HG03565 (cell line): ENCODE data around the gene SCGB1C1.
A peak's percentile ranks its signal among the peaks of the same experiment; 100 is the strongest.
"Not testable (repeated sequence)": the region's sequence is repeated elsewhere in the genome, so short reads cannot be mapped to it uniquely, and the experiment has no call there.

Source experiments
- ATAC-seq: cut with Tn5 transposase; IDR thresholded peaks from one replicate; pipeline ENCODE4 v1.9.1; 2021; ENCODE audit warnings: mild to moderate bottlenecking, moderate library complexity; ENCODE audit not compliant: unreplicated experiment

Gene SCGB1C1

GRCh38 chr11:192674-193128, at the start of gene SCGB1C1:
Gene SCGB1C1, plus strand, starts transcription at chr11:193078. Its CDS starts 22 bp downstream, at chr11:193100.
- ATAC-seq, result not testable (repeated sequence)

- ATAC-seq, result not testable (repeated sequence)
Observed at GRCh38 chr11:180242-180641, 12.6 kb upstream of the SCGB1C1 start.

GRCh38 chr11:189200-189783, 3.6 kb upstream of the SCGB1C1 start:
- ATAC-seq, result not testable (repeated sequence)

DNA sequence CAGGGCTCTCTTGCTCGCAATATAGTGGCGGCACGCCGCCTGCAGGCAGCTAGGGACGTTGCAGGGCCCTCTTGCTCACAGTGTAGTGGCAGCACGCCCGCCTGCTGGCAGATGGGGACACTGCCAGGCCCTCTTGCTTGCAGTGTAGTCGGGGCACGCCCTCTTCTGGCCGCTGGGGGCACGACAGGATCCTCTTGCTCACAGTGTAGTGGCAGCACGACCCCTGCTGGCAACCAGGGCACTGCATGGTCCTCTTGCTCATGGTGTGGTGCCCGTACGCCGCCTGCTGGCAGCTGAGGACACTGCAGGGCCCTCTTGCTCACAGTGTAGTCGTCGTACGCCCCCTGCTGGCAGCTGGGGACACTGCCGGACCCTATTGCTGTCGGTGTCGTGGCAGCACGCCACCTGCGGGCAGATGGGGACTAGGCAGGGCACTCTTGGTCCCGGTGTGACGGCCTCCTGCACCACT, 3.0 kb upstream of the SCGB1C1 start:
- peak; percentile 70 for ATAC-seq

DNA sequence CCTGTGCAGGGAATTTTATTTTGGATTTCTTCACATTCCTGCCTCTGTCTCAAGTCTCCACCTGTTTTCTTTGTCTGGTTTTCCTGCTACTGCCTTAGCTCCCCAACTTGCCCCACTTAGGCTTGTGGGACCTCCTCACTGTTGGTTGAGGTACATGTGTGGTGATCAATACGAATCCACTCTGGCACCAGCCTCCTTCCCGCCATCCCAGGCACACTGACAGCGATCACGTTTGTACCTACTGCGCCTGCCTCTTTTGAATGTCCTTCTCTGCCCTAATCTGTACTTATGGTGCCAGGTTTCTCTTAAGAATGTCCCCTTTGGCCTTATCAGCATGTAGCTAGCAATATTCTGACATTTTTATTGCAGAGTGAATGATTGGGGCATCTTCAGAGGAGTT, 2.3 kb upstream of the SCGB1C1 start:
- not testable (repeated sequence) for ATAC-seq

GRCh38 chr11:191490-192478, 1.1 kb upstream of the SCGB1C1 start:
- not testable (repeated sequence) for ATAC-seq

DNA sequence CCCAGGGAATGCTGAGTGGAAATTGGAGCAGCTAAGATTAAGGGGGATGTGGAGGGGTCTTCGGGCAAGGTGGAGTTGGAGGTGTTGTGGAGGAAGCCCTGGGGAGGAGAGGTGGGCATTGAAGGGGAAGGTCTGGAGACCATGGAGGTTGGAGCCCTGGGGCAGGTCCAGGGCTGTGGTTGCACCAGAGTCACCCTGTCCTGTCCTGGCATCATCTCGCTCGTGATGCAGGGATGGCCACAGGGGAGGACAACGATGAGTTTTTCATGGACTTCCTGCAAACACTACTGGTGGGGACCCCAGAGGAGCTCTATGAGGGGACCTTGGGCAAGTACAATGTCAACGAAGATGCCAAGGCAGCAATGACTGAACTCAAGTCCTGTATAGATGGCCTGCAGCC, 603 bp downstream of the SCGB1C1 start:
- not testable (repeated sequence) for ATAC-seq

DNA sequence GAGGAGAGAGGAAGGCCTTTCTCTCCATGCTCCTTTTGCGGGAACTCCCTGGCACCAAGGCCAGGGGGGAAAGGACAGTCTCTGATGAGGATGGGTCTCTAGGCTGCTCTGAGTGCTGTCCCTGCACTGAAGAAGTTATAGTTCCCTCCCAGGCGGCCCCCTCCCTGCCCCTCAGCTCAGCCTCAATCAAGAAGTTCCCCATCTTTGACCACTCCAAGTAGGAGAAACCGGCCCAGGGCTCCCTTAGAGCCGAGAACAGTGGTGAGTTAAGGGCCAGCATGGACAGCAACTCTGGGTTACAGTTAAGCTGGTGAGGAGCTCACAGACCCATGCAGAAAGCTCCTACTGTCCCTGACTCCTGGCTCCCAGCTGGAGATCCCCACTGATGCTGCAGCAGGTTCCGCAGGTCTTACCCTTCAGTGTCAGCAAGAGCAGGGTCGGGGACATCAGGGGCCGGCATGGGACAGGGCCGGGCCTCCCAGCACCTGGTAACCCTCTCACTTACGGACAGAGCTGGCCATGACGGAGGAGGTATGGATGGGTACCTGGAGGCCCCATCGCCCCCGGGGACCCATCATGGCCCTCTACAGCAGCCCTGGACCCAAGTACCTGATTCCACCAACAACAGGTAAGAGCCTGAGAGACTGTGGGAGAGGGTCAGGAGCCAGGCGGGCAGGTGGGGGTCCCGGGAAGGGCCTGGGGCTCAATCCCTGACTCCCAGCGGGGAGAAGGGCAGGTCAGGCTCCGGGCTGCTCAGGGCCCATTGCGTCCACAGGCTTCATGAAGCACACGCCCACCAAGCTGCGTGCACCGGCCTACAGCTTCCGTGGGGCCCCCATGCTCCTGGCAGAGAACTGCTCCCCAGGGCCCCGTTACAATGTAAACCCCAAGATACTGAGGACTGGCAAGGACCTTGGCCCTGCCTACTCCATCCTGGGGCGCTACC, 4.2 kb downstream of the SCGB1C1 start:
- no peak for ATAC-seq

DNA sequence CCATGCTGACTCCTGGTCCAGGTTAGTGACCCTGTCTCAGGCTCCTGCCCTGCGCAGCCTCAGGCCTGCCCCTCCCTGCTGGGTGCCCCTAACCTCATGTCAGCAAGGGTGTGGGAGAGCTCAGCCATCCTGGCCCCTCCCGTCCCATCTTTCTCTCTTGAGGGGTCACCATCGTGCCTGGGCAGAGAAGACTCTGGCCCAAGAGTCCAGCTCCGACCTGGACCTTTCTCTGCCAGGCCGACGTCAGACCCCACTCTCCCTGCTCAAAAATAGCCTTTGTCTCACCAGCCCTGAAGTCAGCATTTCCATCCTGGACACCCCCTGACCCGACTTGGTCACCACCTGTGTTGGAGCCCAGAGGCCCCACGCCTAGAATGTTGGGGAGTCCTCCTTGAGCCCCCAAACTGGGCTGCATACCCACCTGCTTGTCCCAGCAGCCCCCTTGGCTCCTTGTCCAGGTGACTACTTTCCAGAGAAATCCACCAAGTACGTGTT, 4.9 kb downstream of the SCGB1C1 start:
- ATAC-seq, result no peak

- no peak for ATAC-seq
Observed at GRCh38 chr11:198236-198806, 5.4 kb downstream of the SCGB1C1 start.

DNA sequence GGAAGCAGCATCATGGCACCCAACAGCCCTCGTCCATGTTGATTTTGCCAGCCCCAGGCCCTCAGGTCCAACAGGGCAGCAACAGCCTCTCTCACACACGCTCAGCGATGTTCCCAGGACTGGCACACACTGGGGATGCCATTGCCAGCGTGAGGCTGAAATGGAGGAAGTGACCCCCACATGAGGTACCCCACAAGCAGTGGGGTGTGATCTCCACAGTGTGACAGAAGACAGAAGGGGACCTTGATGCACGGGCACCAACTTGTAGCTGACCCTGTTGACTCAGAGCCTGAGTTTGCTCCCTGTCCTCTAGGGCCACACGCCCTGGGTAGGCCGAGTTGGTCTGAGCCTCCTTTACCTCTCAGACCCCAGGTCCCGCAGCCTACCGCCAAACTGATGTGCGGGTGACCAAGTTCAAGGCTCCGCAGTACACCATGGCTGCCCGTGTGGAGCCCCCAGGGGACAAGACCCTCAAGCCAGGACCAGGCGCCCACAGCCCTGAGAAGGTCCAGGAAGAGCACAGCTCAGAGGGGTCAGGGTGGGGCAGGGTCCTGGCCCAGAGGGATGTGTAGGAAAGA, 6.2 kb downstream of the SCGB1C1 start:
- ATAC-seq, result no peak

GRCh38 chr11:199782-200181, 6.9 kb downstream of the SCGB1C1 start:
- no peak for ATAC-seq

DNA sequence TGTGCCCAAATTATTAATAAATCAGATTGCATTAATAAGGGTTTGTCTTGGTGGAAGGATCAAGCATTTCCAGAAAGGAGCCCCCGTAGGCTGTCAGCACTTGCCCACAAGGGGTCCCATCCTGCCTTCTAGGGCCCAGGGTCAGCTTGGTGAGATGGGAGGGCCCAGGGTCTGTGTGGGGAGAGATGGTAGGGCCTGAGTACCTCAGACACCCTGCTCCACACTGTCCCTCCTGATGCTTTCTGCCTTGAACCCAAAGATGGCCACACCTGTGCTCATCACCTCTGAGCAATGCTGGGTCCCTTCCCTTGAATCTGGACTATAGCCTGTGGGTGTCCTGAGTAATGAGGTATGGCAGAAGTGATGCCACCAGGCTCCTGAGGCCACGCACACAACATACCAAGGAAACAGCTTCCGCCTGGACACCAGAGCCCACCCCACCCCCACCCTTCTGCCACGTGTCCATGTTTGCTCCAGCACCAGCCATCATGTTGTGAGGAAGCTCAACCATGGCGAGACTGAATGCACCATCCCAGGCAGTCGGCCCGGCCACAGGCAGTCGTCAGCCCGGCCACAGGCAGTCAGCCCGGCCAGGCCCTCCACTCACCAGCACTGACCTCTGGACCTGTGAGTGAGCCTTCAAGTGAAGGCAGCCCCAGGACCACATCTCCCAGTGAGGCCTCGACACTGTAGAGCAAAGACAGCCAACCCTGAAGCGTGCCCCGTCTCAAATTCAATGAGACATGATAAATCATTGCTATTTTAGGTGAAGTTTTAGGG, 7.5 kb downstream of the SCGB1C1 start:
- no peak for ATAC-seq

GRCh38 chr11:201966-202365, 9.1 kb downstream of the SCGB1C1 start:
- ATAC-seq, result no peak

DNA sequence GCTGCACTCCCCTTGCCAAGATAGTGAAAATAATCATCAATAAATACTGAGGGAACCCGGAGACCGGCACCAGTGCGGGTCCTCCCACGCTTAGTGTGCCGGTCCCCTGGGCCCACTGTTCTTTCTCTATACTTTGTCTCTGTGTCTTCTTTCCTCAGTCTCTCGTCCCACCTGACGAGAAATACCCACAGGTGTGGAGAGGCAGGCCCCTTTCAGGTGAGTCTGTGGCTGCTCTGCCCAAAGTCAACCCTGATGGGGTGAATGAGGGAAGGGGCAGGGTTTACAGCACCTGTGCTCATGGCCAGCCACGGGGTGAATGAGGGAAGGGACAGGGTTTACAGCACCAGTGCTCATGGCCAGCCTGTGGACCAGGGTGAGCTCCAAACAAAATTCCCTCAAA, 9.6 kb downstream of the SCGB1C1 start:
- ATAC-seq, result no peak

DNA sequence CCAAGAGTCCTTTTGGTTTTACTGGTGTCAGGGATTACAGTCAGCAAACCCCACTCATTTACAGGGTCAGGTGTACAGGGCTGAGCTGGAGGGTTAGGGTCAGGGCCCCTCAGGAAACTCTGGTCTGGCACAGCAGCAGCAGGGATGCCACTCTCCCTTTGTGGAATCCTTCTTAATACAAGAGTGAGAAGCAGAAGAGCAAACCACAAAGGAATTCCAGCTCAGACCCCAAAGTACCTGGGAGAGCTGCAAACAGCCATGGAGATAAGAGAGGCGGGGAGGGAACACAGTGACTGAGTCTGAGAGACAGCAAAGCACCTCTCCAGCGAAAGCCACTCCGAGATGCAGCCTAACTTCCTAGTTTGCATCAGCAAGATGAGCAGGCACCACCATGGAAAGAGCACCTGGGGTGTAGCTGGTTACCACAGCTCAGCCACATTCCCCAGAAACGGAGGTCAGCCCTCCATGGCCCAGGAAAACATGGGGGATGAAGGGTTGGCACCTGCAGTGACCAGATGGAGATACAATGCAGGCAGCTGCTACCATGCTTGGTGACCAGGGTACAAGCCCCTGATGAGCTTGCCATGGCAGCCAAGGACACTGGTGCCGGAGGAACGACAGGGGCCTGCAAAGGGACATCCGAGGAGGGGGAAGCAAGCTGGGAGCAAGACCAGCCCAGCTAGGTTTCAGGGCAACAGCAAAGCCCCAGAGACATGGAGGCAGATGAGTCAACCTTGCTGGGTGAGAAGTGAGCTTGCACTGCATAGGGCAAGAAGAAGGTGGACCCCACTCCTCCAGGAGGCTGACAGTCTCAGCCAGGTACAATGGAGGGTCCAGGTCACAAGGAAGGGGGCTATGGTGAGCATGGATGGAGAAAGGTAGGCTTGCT, 10.4 kb downstream of the SCGB1C1 start:
- no peak for ATAC-seq

- ATAC-seq, result no peak
Observed at GRCh38 chr11:203945-204586, 11.2 kb downstream of the SCGB1C1 start.
